ENCODE measurements around the gene RNPEPL1.

Gene RNPEPL1

GRCh38 chr2:240566203-240567136 is 1.8 kb upstream of the RNPEPL1 start:
- peak; percentile 83 to 88 for DNase-seq

GRCh38 chr2:240567137-240567871 is 980 bp upstream of the RNPEPL1 start:
- no peak for DNase-seq

GRCh38 chr2:240568678-240569522 is 616 bp downstream of the RNPEPL1 start:
- peak; percentile 60 to 82 for DNase-seq

DNA sequence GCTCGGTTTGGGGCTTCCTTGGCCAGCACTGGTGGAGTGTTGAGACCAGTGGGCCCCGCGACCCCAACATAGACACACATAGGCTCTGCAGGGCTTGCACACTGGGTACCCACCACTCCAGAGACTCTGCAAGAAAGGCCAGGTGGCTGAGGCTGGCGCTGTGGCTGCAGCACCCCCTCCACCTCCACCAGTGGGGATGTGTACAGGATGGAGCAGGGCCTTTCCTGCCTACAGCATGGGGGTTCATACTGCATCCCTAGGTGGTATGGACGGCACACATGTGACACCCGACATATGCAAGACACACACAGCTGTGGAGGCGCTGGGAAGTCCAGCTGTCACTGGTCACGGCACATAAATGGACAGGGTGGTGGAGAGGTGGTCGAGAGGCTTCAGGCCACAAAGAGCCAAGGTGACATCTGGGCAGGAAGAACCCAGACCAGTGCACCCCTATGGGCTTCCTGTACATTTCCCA is 1.3 kb downstream of the RNPEPL1 start:
- DNase-seq = no peak

DNA sequence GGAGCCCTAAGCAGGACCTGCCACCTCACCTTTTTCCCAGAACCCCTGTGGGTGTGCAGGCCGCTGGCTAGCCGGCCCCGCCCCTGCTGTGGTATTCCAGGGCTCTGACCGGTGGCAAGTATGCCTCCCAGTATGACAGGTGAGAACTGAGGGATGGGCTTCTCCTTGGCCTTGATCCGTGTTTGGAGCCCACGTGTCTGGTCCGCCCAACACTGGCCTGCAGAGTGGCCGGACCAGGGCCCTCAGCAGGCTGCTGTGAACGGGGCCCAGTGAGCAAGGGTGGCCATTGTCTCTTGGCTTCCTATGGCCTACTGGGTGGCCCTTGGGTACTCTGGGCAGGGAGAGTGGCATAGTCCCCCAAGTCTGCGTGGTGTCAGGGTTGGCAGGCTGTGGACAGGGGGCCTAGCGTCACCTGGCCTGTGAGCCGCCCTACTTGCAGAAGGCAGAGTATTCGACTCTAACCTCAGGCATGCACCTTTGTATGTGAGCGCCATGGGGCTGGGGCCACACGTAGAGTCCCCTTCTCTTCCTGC is 1.8 kb downstream of the RNPEPL1 start:
- no peak for DNase-seq

- DNase-seq = no peak
Measured at GRCh38 chr2:240570531-240571313, 2.4 kb downstream of the RNPEPL1 start.

GRCh38 chr2:240571314-240571973 is 3.2 kb downstream of the RNPEPL1 start:
- no peak for DNase-seq

DNA sequence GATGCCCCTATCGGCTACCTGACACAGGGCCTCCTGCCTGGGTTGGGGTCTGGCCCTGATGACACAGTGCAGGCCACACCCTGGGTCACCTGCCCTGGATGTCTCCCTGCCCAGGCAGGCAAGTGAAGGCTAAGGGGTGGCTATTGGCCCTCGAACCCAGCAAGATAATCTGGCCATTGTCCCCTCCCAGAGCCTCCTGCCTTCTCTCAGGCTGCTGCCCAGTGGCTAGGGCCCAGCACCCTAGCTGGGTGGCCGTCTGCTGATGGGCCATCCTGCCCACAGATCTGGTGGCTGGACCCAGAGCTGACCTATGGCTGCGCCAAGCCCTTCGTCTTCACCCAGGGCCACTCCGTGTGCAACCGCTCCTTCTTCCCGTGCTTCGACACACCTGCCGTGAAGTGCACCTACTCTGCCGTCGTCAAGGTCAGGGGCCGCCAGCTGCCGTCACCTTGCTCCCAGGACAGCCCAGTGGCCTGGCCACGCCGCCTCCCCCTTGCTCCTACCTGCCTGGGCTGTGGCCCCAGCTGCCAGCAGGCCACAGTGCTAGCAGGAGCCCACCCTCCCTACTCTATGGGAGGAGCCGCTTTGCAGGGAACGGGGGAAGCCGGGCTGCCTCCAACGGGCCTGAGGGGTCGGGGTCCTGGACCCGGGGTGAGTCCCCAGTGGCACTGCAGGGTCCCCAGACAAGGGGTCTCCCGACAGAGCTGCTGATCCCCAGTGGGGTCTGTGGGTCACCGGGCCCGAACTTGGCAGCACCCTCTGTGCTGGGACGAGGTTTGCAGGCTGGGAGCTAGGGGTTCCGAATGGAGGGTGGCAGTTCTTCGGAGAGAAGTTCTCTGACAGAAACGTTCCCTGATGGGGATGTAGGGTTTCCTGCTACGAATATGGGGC is 4.1 kb downstream of the RNPEPL1 start:
- no peak for DNase-seq

DNA sequence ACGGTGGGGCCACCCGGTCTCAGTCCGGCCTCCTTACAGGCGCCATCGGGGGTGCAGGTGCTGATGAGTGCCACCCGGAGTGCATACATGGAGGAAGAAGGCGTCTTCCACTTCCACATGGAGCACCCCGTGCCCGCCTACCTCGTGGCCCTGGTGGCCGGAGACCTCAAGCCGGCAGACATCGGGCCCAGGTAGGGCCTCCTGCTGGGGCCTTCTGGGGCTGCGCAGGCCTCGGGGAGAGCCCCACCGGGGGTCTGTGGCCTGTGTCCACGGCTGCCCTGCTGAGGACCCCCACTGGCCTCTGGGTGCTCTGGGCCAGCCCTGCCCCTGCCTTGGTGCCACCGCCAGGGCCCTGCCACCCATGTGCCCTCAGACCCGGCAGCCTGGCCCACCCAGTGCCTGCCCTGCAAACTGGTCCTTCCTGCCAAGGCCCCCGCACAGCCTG is 4.8 kb downstream of the RNPEPL1 start:
- no peak for DNase-seq

DNA sequence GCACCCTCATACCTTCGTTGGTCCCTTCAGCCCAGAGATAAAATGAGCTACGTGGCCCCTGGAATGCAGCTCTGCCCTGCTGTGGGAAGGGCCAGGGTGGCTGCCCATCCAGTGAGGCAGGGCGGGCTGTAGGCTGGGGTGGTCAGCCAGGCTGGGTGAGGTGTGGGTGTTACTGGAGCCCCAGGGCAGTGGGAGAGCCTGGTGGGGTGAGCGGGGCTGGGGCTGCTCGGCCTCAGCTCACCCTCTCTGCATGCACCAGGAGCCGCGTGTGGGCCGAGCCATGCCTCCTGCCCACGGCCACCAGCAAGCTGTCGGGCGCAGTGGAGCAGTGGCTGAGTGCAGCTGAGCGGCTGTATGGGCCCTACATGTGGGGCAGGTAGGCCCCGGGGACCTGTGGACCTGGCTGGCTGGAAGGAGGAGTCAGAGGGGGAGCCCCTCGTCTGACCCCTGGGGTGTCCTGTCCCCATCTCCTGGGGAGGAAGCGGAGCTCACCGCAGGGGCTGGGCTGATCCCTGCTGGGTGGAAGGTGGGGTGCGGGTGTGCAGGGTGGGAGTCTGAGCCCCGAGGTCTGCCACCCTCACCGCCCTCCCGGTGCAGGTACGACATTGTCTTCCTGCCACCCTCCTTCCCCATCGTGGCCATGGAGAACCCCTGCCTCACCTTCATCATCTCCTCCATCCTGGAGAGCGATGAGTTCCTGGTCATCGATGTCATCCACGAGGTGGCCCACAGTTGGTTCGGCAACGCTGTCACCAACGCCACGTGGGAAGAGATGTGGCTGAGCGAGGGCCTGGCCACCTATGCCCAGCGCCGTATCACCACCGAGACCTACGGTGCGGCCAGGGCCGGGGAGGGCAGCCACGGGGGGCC is 5.5 kb downstream of the RNPEPL1 start:
- no peak for DNase-seq

- DNase-seq = no peak
Measured at GRCh38 chr2:240574386-240575100, 6.3 kb downstream of the RNPEPL1 start.

- DNase-seq = no peak
Measured at GRCh38 chr2:240575101-240575965, 7.0 kb downstream of the RNPEPL1 start.

DNA sequence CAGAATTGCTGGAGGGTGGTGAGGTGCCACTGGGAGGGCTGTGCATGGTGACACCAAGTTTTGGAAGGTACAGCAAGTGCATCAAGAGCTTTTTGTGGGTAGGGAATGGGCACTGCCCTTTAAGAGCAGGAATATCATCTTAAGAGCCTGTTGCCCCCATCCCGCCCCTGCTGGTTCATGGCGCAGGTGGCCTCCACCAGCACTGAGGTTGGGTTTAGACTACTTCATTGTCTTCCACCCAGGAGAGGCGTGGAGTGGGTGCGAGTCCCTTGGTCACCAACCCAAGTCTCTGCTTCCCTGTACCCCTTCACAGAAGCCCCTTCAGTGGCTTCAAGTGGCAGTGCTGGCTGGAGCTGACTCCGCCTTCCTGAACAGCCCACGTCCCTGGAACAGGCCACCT is 7.8 kb downstream of the RNPEPL1 start:
- no peak for DNase-seq

DNA sequence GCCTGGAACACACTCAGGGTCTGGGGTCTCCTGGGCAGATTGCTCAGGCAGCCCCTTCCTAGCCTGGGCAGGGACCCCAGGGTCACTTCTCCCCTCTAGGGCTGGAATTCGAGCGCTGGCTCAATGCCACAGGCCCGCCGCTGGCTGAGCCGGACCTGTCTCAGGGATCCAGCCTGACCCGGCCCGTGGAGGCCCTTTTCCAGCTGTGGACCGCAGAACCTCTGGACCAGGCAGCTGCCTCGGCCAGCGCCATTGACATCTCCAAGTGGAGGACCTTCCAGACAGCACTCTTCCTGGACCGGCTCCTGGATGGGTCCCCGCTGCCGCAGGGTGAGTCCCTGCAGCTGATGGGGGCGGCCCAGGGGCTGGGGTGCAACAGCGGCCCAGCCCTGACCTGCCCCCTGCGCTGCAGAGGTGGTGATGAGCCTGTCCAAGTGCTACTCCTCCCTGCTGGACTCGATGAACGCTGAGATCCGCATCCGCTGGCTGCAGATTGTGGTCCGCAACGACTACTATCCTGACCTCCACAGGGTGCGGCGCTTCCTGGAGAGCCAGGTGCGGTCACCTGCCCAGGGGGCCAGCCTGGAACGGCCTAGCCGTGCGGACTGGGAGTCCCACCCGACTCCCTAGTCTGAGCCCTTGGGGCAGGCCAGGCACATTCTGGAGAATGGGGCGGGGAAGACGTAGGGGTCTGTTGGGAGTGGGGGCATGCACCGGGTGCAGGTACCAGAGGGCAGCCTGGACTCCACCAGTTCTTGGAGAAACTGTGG is 8.3 kb downstream of the RNPEPL1 start:
- DNase-seq = no peak

DNA sequence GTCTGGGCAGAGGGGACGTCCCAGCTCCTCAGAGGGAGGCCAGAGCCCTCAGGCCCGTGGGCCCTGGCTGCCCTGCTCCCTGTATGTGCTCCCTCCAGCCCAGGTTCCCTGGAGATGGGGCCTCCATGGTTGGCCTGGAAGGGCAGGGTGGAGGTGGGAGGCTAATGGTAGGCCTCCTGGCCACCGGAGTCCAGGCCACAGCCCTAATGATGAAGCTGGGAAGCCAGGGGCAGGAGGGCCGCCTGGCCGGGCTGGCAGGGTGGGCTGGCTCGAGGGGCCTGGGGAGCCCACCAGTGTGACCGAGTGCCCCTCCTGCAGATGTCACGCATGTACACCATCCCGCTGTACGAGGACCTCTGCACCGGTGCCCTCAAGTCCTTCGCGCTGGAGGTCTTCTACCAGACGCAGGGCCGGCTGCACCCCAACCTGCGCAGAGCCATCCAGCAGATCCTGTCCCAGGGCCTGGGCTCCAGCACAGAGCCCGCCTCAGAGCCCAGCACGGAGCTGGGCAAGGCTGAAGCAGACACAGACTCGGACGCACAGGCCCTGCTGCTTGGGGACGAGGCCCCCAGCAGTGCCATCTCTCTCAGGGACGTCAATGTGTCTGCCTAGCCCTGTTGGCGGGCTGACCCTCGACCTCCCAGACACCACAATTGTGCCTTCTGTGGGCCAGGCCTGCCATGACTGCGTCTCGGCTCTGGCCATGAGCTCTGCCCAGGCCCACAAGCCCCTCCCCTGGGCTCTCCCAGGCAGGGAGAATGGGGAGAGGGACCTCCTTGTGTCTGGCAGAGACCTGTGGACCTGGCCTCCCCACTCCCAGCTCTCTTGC is 9.2 kb downstream of the RNPEPL1 start:
- DNase-seq = no peak

GRCh38 chr2:240578110-240578450 is 9.8 kb downstream of the RNPEPL1 start:
- DNase-seq = no peak

Data from NCI-H2081 (cell line).